CD4-positive, alpha-beta T cell treated with Interleukin-6 at 100 ng/mL for 8 hours (primary cell): Measurements from ENCODE around the gene GOLIM4.
"Not testable (repeated sequence)": the region's sequence is repeated elsewhere in the genome, so short reads cannot be mapped to it uniquely, and the experiment has no call there.

ENCODE experiments used
- DNase-seq: peaks from one replicate; pipeline ENCODE4 v3.0.0-alpha.2; 2020; ENCODE audit warnings: mixed read lengths, low spot score

Gene GOLIM4

DNA sequence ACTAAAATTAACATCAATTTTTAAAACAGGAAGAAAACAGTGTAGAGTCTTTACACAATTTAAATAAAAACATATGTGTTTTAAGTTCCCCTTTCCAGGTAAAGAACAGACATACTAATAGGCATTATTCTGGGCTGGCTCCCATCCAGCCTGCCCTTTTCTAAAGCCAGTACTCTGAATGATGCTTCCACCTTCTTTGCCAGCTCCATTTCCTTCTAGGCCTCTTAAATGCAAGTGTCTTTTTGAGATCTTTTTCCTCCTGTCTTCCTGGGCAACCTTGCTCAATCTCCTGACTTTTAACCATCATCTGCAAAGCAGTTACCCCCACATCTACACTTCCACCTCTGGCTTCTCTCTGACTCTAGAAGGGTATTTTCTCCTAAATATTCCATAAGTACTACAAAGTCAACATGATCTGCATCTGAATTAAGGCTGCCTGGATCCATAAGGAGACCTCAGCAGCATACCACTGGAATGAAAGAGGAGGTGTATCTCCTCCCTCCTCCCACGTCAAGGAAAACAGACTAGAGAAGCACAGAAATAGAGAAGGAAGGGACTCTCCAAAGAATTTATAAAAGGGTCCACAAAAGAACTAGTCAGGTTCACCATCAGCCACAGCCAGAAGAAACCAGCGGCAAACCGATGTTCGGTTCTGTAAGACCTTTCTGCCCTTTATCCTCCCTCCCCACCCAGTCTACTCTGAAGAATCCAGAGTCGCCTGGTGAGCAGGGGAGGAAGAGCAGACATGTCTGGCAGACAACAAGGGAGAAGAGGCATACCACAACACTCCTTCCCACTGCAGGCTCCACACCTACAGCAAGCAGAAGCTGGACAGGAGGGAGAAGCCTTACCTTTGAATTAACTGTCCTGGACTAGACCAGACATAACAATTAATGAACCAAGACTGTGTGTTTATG is 47.1 kb downstream of the GOLIM4 start:
- no peak for DNase-seq

GRCh38 chr3:168047936-168048335 is 47.8 kb downstream of the GOLIM4 start:
- DNase-seq, result no peak

GRCh38 chr3:168047190-168047795 is 48.4 kb downstream of the GOLIM4 start:
- DNase-seq, result peak; percentile 2

DNA sequence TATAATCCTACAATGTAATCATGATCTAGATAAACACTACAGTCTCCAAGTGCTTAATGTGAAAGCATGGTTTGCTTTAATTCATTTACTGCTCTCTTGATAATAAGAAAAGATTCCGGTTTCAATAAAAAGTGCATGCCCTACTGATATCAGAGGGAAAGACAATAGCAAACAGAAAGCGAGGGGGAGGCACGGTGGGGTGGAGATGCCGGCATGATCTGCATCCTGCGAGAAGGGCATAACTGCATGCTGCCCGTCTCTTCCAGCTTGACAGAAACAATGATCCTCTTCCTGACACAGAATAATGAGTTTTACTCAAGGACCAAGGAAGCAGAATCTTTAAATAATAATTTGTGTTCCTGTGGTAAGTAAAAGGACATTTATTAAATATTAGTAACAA is 51.7 kb downstream of the GOLIM4 start:
- DNase-seq, result no peak

DNA sequence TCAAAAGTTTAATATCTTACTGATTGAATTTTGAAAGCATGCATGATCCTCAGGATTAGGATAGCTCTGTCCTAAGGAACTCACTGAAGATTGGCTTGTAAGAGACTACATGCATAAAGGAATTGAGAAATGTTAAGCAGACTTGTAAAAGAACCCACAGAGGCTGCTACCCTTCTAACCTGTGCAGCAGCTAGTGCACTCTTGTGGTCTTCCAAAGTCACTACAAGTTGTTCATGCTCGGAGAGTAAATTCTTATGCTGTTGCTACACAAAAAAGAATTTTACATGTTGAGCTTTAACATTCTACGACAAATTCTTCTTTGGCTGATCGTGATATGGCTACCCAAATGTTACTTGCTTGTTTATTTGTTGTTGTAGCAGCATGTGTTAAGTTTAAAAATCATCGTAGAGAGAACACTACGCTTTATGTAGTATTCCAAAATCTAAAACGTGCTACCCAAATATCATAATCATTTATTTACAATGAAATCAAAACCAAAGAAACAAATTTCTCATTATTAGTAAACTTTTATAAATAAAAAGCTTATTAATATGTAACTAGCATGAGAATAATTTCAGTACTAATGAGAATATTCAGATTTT is 55.0 kb downstream of the GOLIM4 start:
- DNase-seq, result no peak

DNA sequence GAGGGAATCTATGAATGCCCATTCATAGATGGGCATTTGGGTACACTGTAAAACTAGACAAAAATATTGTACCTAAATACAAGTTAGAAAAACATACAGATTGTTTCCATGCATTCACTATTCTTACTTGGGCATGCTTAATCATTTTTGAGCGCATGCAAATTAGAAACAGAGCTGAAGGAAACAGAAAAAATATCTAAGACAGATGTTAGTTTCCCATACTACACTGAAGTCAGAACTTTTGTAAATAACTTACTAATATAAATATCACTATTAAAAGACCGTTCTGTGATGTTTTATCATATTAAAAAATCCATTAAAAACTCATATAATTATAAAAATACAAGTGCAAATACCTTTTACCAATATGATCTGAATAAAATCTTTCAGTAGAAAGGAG is 58.7 kb downstream of the GOLIM4 start:
- DNase-seq, result no peak

DNA sequence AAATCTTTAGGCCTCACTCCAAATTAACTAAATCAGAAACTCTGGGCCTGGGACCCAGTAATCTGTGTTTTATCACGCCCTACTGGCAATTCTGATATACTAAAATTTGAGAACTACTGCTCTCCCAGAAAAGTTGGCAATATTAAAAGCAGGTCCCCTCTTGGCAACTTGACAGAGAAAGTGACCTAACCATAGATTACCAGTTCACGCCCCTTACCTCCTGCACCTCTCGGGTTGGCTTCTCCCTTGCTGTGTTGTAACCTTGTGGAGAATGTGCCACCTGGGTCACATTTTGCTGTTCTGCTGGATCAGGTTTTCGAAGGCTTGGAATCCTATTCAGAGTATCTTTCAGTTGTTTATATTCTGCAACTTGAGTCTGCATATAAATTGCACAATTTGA is 59.1 kb downstream of the GOLIM4 start:
- DNase-seq, result no peak

GRCh38 chr3:168034152-168034928 is 61.4 kb downstream of the GOLIM4 start:
- no peak for DNase-seq

GRCh38 chr3:168030577-168030976 is 65.1 kb downstream of the GOLIM4 start:
- no peak for DNase-seq

- DNase-seq, result no peak
These were observed 66.0 kb downstream of the GOLIM4 start for GRCh38 chr3:168029705-168030104.

DNA sequence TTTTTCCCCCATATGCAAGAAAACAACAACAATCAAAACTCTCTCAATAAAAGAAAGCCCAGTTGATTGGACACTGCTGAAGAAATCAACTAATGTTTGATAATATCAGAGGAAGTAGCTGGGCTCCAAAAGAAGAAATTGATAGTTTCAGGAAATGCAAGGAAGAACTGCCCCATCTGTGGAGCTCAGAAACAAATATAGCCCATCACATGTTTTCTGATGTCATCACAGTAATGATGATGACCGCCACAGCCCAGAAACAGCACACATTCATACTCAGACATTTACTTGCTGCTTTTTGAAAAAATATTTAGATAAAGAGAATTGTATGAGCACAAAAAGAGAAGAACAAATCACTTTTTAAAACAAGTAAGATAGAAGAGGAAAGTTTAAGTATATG is 67.6 kb downstream of the GOLIM4 start:
- no peak for DNase-seq

GRCh38 chr3:168026764-168027163 is 69.0 kb downstream of the GOLIM4 start:
- no peak for DNase-seq

- DNase-seq, result no peak
These were observed 70.6 kb downstream of the GOLIM4 start for GRCh38 chr3:168025076-168025475.

DNA sequence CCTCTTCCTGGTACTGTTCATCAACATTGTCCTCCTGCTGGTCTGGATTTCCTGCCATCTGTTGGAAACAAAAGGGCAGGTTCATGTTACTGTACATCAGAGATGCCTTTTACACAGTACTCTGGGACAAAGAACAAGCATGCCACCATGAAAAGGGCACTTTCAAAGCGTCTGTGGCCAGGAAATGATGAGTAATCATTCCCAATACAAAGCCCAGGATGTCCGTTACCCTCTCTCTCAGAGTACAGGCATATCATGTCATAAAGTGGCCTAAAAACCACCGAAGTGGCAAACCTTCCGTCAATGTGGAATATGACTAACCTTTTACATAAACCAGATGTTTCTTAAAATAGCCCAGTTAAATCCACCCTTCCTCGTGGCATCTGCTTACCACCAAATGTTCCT is 71.2 kb downstream of the GOLIM4 start:
- DNase-seq, result no peak

DNA sequence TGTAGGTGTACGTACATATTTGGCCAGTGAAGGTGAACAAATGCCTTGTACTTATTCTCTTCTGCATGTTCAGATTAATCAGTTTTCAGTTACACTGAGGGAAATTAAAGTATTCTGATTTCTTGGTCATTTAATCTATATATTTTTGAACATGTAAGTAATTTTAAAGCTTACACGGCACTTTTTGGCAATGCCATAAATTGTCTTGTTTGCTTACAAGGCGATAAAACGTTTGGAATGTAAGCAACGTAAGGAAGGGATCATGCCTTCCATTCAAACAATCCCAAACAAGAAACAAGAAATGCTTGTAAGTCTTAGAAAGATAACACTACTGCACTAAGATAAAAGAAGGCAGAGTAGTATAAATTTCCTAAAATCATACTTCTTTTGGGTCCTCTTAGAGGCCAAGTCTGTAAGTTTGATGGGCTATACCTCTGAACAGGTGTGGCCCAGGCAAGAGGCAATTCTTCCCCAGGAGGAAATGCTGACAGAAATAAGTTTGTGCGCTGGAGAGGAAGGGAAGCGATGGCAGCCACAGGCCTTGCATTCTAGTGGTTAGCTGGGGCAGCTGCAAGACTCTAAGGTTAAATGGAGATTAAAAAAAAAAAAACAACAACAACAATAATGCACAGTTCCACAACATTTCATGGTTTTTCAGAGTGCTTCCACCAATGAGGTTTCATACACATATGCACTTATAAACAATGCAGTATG is 73.8 kb downstream of the GOLIM4 start:
- no peak for DNase-seq

DNA sequence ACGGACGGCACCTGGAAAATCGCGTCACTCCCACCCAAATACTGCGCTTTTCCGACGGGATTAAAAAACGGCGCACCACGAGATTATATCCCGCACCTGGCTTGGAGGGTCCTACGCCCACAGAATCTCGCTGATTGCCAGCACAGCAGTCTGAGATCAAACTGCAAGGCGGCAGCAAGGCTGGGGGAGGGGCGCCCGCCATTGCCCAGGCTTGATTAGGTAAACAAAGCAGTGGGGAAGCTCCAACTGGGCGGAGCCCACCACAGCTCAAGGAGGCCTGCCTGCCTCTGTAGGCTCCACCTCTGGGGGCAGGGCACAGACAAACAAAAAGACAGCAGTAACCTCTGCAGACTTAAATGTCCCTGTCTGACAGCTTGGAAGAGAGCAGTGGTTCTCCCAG is 84.4 kb downstream of the GOLIM4 start:
- DNase-seq, result not testable (repeated sequence)

DNA sequence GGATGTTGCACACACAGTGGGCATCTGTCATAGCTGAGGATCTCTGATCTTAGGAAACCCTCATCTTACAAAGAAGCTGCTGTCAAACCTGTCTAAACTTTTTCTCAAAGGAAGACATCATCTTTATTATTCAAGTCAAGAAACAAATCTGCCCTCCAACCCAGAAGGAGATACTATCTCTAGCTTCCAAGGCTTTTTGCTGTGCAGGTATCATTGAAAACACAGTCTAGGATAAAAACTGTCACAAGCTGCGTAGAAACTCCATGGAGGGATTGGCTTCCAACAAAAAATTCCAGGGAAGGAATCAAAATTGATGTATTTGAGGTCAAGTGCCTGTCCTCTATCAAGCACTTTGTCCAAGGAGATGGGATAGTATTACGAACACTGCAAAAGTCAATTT is 89.1 kb downstream of the GOLIM4 start:
- DNase-seq, result no peak

DNA sequence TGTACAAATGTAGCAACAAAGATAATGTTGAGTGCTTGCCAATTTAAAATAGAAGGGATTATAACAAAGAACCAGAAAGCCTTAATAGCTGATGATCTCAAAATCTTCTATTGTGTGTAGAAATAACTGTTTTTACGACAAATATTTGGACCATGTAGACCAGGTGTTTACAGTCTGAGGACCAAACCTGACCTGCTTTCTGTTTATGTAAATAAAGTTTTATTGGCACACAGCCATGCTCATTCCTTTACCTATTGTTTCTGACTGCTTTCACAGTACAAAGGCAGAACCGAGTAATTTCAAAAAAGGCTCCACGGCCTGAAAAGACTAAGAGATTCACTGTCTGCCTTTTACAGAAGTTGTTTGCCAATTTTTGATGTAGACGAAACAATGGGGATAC is 91.8 kb downstream of the GOLIM4 start:
- DNase-seq, result no peak

GRCh38 chr3:168002786-168003368 is 92.8 kb downstream of the GOLIM4 start:
- DNase-seq, result no peak

DNA sequence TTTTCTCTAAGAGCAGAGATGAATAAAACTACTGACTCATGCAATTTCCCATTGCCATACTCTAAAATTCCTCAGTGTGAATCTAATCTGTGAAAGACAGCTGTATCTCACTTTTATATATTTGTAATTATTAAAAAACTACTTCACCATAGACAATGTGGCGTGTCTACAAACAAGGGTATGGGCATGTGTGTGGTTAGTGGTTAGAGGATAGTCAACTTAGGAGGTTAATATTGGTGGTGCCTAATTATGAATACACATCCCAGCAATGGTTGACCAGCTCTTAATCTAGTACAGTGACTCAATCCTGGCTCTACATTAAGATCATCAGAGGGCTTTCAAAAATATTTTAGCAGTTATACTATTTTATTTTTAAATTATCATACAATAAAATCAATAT is 94.5 kb downstream of the GOLIM4 start:
- no peak for DNase-seq

DNA sequence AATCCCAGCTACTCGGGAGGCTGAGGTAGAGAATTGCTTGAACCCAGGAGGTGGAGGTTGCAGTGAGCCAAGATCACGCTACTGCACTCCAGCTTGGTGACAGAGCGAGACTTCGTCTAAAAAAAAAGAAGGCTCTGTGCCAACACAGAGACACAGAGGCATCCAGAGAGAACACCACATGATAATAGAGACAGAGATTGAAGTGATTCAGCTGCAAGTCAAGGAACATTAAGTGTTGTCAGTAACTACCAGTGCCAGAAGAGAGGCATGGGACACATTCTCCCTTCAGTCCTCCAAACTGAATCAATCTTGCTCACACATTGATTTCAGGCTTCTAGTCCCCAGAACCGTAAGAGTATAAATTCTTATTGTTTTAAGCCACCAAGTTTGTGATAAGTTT is 97.5 kb downstream of the GOLIM4 start:
- no peak for DNase-seq
